Erythroblast (primary cell): Measurements from ENCODE around the gene MED15.

Experiments used
- DNase-seq, 2 experiments: peaks; one replicate each; lab custom pipeline; 2025; lab: John Stamatoyannopoulos, UW
- GATA1 ChIP-seq: IDR thresholded peaks from 2 replicates; pipeline ENCODE4 v1.6.1; 2011; ENCODE audit warnings: low read depth, mild to moderate bottlenecking, control low read depth, low read length, moderate library complexity
- POLR2A ChIP-seq: IDR thresholded peaks from 2 replicates; pipeline ENCODE4 v1.6.1; 2011; ENCODE audit warnings: mild to moderate bottlenecking, low read length

Gene MED15

GRCh38 chr22:20575724-20576444, 68.5 kb downstream of the MED15 start:
- TF ChIP-seq POLR2A (no peak), GATA1 (no peak)
- no peak for DNase-seq

GRCh38 chr22:20576445-20576816, 69.0 kb downstream of the MED15 start:
- no peak for DNase-seq
- TF ChIP-seq POLR2A (no peak), GATA1 (no peak)

- TF ChIP-seq POLR2A = no peak
- TF ChIP-seq GATA1 = no peak
- no peak for DNase-seq
Observed at GRCh38 chr22:20577045-20577444, 69.6 kb downstream of the MED15 start.

- peak; percentile 48 to 58 for DNase-seq
- TF ChIP-seq GATA1 (no peak), POLR2A (no peak)
Observed at GRCh38 chr22:20577549-20577975, 70.2 kb downstream of the MED15 start.

GRCh38 chr22:20578192-20578591, 70.8 kb downstream of the MED15 start:
- no peak for TF ChIP-seq GATA1
- no peak for TF ChIP-seq POLR2A
- DNase-seq = no peak

- TF ChIP-seq POLR2A (no peak), GATA1 (no peak)
- no peak for DNase-seq
Observed at GRCh38 chr22:20578707-20579106, 71.3 kb downstream of the MED15 start.

GRCh38 chr22:20579273-20580120, 72.1 kb downstream of the MED15 start:
- TF ChIP-seq GATA1 = no peak
- TF ChIP-seq POLR2A = no peak
- DNase-seq = no peak

GRCh38 chr22:20580179-20580578, 72.8 kb downstream of the MED15 start:
- TF ChIP-seq POLR2A (no peak), GATA1 (no peak)
- peak; percentile 44 to 57 for DNase-seq

- DNase-seq = no peak
- no peak for TF ChIP-seq POLR2A
- TF ChIP-seq GATA1 = no peak
Observed at GRCh38 chr22:20580611-20581502, 73.4 kb downstream of the MED15 start.

GRCh38 chr22:20581503-20582170, 74.2 kb downstream of the MED15 start:
- TF ChIP-seq GATA1 = no peak
- TF ChIP-seq POLR2A = no peak

GRCh38 chr22:20582171-20582511, 74.7 kb downstream of the MED15 start:
- TF ChIP-seq POLR2A (no peak), GATA1 (no peak)
- no peak for DNase-seq

More at GRCh38 chr22:20581503-20582170, 74.2 kb downstream of the MED15 start:
- peak; percentile 38 to 60 for DNase-seq

GRCh38 chr22:20582520-20583361, 75.3 kb downstream of the MED15 start:
- DNase-seq = no peak
- TF ChIP-seq POLR2A (no peak), GATA1 (no peak)
